Choroid plexus epithelial cell (primary cell): Measurements from ENCODE around the gene FBLN1.

Experiments used
- DNase-seq: peaks from one replicate; pipeline ENCODE4 v3.0.0-alpha.2; 2010; ENCODE audit warnings: low read depth
- H3K4me3 ChIP-seq: 2 replicates; pipeline ENCODE4 v1.5.1; 2011; ENCODE audit warnings: low read depth, mild to moderate bottlenecking, control low read depth, low read length, moderate library complexity
- CTCF ChIP-seq: conservative IDR thresholded peaks from 2 replicates; pipeline ENCODE4 v1.5.1; 2011; ENCODE audit warnings: low read depth, mild to moderate bottlenecking, control low read depth, inconsistent platforms, low read length, moderate library complexity

FBLN1 gene

DNA sequence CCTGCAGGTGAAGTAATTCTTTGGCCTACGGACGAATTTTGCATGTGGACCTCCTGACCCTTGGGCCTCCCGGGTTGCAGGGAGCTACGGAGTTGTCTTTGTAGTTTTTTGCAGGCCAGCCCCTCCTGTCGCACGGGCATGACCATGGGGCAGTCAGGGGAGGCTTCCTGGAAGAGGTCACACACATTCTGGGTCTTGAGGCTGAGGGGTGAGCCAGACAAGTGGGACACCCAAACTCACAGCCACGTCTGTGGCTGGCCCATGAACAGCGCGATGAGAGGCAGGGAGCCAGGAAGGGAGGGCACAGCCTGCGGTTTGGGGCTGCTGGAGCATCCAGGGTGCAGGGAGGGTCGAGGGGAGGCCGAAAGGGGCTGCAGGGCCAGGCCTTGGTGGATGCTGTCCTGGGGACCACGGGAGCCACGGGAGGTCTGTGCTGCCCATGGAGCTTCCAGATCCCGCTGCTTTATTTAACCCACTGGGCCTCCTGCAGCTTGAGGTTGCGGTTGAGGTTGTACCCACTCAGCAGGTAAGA, 78.9 kb downstream of the FBLN1 start:
- TF ChIP-seq CTCF = no peak

DNA sequence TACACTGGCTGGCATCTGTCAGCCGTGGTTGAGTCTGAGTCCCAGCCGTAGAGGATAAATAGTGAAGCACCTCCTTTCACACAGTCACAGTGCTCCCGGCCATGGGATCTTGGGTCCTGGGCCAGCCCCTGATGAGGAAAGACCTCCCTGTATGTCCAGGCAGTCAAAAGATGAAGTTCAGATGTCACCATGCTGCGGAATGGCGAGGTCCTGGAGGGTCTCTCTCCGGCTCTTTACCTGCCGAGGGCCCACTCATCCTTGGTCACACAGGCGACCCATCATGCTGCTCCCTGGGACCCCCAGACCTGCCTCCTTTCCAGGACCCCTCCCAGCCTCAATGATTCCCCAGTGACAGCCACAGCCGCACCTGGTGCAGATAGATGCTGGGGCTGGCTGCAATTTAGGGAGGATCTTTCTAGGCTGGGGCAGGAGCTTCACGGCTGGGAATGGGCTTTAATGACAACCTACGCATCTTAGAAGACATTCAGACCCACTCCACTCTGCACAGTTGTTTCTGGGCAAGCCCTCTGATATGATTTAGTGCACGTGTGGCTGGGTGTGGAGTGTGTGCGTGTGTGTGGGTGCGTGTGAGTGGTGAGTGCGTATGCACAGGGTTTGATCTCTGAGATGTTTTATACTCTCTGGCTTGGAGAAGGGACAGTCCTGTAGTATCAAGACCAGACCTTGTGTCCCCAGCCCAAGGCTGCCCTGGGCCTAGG, 79.7 kb downstream of the FBLN1 start:
- TF ChIP-seq CTCF = no peak
- no peak overlapping the region for H3K4me3 ChIP-seq
- DNase-seq = no peak

More for the DNA sequence above, 78.9 kb downstream of the FBLN1 start:
- DNase-seq = no peak
- no peak overlapping the region for H3K4me3 ChIP-seq

DNA sequence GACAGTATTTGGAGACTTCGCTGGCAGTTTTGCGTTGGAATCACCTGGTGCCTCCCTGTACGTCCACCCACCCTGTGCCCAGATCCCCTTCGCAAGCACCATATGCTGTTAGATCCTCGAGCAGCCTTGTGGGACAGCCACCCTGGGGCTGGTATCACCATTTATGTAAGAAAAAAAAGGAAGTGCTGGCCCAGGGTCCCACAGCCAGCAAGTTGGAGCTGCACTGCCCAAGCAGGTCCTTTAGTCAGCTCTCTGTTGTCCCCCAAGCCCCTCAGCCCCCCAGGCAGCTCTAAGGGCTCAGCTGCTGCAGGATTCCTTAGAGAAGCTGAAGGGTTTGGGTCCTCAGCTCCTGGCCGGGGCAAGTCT, 80.3 kb downstream of the FBLN1 start:
- no peak for DNase-seq
- TF ChIP-seq CTCF = no peak

DNA sequence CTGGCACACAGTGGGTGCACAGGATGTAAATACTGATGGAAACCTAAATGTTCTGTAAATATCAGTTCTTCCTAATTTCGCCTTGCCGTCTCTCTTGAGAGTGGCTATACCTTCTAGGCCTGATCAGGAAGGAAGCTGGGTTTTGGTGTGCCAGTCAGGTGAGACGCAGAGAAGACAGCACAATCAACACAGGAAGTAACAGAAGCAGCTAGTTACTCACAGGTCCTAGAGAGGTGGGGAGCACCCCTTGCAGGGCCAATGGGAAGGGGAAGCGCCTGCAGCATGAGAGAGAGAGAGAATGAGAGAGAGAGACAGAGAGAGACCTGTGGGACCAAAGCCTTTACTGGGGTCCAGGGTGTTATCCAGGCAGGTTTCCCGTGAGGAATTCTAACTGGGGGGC, 80.8 kb downstream of the FBLN1 start:
- DNase-seq = no peak

More for the DNA sequence above, 80.3 kb downstream of the FBLN1 start:
- H3K4me3 ChIP-seq = no peak overlapping the region

GRCh38 chr22:45584121-45584570, 81.5 kb downstream of the FBLN1 start:
- TF ChIP-seq CTCF = no peak
- no peak overlapping the region for H3K4me3 ChIP-seq
- peak; percentile 32 for DNase-seq

More for the DNA sequence above, 80.8 kb downstream of the FBLN1 start:
- TF ChIP-seq CTCF = no peak
- no peak overlapping the region for H3K4me3 ChIP-seq

DNA sequence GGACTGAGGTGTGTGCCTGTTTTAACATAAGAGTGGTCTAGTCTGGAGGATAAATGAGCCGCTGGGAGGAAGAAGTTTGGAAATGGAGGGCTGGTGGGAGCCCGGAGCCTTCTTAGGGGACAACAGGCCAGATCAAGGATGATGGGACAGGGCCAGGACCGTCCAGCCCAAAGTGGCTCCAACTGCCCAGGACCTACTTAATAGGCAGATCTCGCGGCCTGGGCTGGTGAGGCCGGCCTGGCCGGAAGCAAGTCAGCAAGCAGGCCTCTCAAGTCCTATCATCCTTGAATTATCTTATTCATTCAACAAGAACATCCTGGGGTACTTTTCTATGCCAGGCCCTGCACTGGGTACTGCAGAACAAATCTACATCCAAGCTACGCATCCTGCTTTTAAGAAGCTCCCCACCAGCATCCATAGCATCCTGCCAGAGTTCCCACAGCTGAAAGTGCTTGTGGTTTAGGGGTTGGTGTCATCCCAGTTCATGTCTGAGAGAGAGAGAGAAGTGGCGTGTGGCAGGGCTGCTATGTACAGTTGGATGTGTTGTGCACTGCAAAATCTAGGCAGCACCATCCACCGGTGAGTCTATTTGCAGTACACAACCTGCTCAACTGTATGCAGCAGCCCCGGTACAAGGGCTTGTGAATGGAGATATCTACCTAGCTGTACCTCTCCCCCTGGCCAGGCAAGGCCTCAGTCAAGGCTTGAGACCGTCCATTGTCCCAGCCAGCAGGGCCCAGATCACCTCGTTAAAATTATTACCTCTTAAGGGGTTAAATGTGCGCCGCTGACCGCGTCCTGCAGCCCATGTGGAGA, 82.1 kb downstream of the FBLN1 start:
- DNase-seq = no peak
- H3K4me3 ChIP-seq = no peak overlapping the region
- no peak for TF ChIP-seq CTCF
